HL-60 (cell line): Measurements from ENCODE around the gene EP400.

Source experiments
- DNase-seq, 2 experiments: peaks; one replicate each; pipeline ENCODE4 v3.0.0-alpha.2; 2010 to 2020; ENCODE audit warnings: low read depth in 1 of 2, low spot score in 1 of 2
- H3K27ac ChIP-seq: fragments of 250-450 bp; sonication (Bioruptor Pico); replicated peaks from 2 replicates; pipeline ENCODE4 v1.5.1; 2020; ENCODE audit warnings: mild to moderate bottlenecking, moderate library complexity
- H3K27me3 ChIP-seq: fragments of 250-450 bp; sonication (Bioruptor Pico); 2 replicates; pipeline ENCODE4 v1.5.1; 2021; ENCODE audit warnings: mild to moderate bottlenecking, moderate library complexity; ENCODE audit not compliant: insufficient read depth, poor library complexity, severe bottlenecking
- H3K4me3 ChIP-seq: replicated peaks from 2 replicates; pipeline ENCODE4 v1.5.1; 2011; ENCODE audit warnings: mild to moderate bottlenecking, control low read depth, low read length; ENCODE audit not compliant: insufficient read depth
- CTCF ChIP-seq: IDR thresholded peaks from one replicate; pipeline ENCODE4 v1.5.1; 2011; ENCODE audit warnings: low read length, control low read depth, inconsistent platforms; ENCODE audit not compliant: insufficient read depth
- GABPA ChIP-seq: IDR thresholded peaks from 2 replicates; pipeline ENCODE4 v1.6.1; 2012; ENCODE audit warnings: low read depth
- POLR2AphosphoS5 ChIP-seq: IDR thresholded peaks from 2 replicates; pipeline ENCODE4 v1.6.1; 2012; ENCODE audit warnings: low read depth
- SPI1 ChIP-seq: IDR thresholded peaks from 2 replicates; pipeline ENCODE4 v1.6.1; 2012; ENCODE audit warnings: low read depth, mild to moderate bottlenecking, borderline replicate concordance
- TF ChIP-seq, protein P1 (sequence below): IDR thresholded peaks from 2 replicates; pipeline ENCODE4 v1.6.1; 2012; ENCODE audit warnings: low read depth; ENCODE audit not compliant: insufficient replicate concordance

Gene EP400

GRCh38 chr12:132036063-132036683 lies 86.4 kb downstream of the EP400 start:
- no peak for DNase-seq
- H3K27me3 ChIP-seq = no peaks in the 10 kb centered on the region
- no peak overlapping the region for H3K27ac ChIP-seq
- TF ChIP-seq SPI1 (no peak), CTCF (no peak), POLR2AphosphoS5 (no peak), GABPA (no peak)
- TF ChIP-seq, protein P1, sequence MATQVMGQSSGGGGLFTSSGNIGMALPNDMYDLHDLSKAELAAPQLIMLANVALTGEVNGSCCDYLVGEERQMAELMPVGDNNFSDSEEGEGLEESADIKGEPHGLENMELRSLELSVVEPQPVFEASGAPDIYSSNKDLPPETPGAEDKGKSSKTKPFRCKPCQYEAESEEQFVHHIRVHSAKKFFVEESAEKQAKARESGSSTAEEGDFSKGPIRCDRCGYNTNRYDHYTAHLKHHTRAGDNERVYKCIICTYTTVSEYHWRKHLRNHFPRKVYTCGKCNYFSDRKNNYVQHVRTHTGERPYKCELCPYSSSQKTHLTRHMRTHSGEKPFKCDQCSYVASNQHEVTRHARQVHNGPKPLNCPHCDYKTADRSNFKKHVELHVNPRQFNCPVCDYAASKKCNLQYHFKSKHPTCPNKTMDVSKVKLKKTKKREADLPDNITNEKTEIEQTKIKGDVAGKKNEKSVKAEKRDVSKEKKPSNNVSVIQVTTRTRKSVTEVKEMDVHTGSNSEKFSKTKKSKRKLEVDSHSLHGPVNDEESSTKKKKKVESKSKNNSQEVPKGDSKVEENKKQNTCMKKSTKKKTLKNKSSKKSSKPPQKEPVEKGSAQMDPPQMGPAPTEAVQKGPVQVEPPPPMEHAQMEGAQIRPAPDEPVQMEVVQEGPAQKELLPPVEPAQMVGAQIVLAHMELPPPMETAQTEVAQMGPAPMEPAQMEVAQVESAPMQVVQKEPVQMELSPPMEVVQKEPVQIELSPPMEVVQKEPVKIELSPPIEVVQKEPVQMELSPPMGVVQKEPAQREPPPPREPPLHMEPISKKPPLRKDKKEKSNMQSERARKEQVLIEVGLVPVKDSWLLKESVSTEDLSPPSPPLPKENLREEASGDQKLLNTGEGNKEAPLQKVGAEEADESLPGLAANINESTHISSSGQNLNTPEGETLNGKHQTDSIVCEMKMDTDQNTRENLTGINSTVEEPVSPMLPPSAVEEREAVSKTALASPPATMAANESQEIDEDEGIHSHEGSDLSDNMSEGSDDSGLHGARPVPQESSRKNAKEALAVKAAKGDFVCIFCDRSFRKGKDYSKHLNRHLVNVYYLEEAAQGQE = no peak
- H3K4me3 ChIP-seq = no peak overlapping the region

DNA sequence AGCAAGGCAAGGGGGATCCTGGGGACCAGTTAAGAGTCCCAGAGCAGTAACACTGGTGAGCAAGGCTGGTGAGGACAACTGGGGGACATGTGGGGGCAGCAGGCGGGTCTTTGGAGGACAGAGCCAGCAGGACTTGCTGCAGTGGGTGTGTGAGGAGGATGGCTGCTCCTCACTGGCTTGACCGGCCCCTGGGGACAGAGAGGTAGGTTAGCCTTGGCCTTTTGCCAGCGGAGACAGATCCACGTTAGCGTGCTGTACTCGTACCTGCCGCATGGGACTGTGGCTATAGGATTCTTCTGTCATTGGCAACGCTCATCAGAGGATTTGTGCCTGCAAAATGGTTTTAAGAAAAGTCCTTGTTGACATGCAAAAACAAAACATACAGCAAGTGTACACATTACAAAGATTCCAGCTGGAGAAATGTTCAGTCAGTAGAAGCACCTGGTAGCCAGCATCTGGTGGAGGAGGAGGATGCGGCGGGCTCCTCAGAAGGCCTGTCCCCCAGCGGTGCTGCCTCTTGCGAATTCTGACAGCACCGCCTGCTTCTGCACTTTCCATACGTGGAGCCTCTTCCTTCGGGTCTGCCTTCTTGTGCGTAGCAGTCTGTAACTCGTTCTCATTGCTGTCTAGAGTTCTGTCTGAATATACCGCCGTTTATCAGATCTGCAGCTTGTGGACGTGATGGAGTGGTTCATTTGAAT lies 91.3 kb downstream of the EP400 start:
- Histone ChIP-seq H3K27ac (no peak overlapping the region), H3K4me3 (no peak overlapping the region), H3K27me3 (no peaks in the 10 kb centered on the region)
- TF ChIP-seq, protein P1 = no peak
- TF ChIP-seq GABPA = no peak
- no peak for TF ChIP-seq SPI1
- no peak for TF ChIP-seq POLR2AphosphoS5
- no peak for TF ChIP-seq CTCF
- no peak for DNase-seq

DNA sequence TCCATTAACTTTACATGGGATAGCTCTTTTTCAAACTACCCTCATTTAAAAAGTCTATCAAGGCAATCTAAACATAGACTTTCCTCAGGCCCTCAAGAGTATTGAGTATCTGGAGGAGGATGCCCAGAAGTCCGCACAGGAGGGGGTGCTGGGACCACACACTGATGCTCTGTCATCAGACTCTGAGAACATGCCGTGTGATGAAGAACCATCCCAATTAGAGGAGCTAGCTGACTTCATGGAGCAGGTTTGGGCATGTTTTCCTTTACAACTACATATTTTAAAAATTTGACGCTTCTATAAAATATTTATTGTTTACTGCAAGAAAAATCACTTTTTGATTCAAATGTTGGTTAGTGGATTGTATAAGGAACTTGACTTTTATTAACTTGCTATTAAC lies 93.5 kb downstream of the EP400 start:
- Histone ChIP-seq H3K27me3 (no peaks in the 10 kb centered on the region), H3K27ac (no peak overlapping the region), H3K4me3 (no peak overlapping the region)
- DNase-seq = no peak
- TF ChIP-seq SPI1 (no peak), GABPA (no peak), POLR2AphosphoS5 (no peak), CTCF (no peak)
- TF ChIP-seq, protein P1 = no peak
